Muscle layer of duodenum (tissue), 2 donors: ENCODE data around the gene SLC30A5.
"Not testable (repeated sequence)": the region's sequence is repeated elsewhere in the genome, so short reads cannot be mapped to it uniquely, and the experiment has no call there.

ENCODE experiments used
- H3K27ac ChIP-seq: one replicate; pipeline ENCODE4 v1.7.0; 2013; ENCODE audit warnings: mild to moderate bottlenecking, low read length
- H3K27me3 ChIP-seq: one replicate; pipeline ENCODE4 v1.7.0; 2013; ENCODE audit warnings: low read depth, mild to moderate bottlenecking, control low read depth, low read length
- H3K36me3 ChIP-seq, 2 donors: one replicate each; pipeline ENCODE4 v1.7.0; 2013; ENCODE audit warnings: low read length in 2 of 2, control low read depth in 1 of 2, mild to moderate bottlenecking in 1 of 2; ENCODE audit not compliant: insufficient read depth in 2 of 2, control insufficient read depth in 1 of 2
- H3K4me1 ChIP-seq, 2 donors: one replicate each; pipeline ENCODE4 v1.7.0; 2013; ENCODE audit warnings: low read length in 2 of 2, mild to moderate bottlenecking in 2 of 2, control low read depth in 1 of 2, moderate library complexity in 1 of 2; ENCODE audit not compliant: insufficient read depth in 2 of 2, control insufficient read depth in 1 of 2
- H3K4me3 ChIP-seq, 2 donors: one replicate each; pipeline ENCODE4 v1.7.0; 2013; ENCODE audit warnings: low read length in 2 of 2, low read depth in 1 of 2, mild to moderate bottlenecking in 1 of 2
- H3K9me3 ChIP-seq, 2 donors: one replicate each; pipeline ENCODE4 v1.7.0; 2013; ENCODE audit warnings: low read length in 2 of 2, control low read depth in 1 of 2, mild to moderate bottlenecking in 1 of 2; ENCODE audit not compliant: control insufficient read depth in 1 of 2
- donor health status: healthy.

SLC30A5 gene

DNA sequence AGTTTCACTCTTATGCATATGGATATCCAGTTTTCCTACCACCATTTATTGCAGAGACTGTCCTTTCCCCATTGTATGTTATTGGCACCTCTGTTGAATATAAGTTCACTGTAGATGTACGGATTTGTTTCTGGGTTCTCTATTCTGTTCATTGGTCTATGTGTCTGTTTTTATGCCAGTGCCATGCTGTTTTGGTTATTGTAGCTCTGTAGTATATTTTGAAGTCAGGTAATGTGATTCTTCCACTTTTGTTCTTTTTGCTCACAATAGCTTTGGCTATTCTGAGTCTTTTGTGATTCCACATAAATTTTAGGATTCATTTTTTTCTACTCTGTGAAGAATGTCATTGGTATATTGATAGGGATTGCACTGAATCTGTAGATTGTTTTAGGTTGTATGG lies 47.0 kb downstream of the SLC30A5 start:
- Histone ChIP-seq H3K4me1 (no peaks in the 10 kb centered on the region), H3K36me3 (no peaks in the 10 kb centered on the region), H3K9me3 (peaks cover 0 to 8% of the 10 kb centered on the region in 2 donors), H3K27ac (no peak overlapping the region), H3K27me3 (no peaks in the 10 kb centered on the region), H3K4me3 (no peak overlapping the region)

DNA sequence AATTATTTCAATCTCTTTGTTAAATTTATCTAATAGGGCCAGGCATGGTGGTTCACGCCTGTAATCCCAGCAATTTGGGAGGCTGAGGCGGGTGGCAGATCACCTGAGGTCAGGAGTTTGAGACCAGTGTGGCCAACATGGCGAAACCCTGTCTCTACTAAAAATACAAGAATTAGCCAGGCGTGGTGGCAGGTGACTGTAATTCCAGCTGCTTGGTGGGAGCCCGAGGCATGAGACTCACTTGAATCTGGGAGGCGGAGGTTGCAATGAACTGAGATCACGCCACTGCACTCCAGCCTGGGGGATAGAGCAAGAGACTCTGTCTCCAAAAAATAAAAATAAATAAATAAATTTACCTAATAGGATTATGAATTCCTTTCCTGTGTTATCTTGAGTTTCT lies 54.8 kb downstream of the SLC30A5 start:
- H3K4me3 ChIP-seq, H3K4me1 ChIP-seq, H3K27me3 ChIP-seq, H3K27ac ChIP-seq, H3K36me3 ChIP-seq, H3K9me3 ChIP-seq: not testable (repeated sequence)

DNA sequence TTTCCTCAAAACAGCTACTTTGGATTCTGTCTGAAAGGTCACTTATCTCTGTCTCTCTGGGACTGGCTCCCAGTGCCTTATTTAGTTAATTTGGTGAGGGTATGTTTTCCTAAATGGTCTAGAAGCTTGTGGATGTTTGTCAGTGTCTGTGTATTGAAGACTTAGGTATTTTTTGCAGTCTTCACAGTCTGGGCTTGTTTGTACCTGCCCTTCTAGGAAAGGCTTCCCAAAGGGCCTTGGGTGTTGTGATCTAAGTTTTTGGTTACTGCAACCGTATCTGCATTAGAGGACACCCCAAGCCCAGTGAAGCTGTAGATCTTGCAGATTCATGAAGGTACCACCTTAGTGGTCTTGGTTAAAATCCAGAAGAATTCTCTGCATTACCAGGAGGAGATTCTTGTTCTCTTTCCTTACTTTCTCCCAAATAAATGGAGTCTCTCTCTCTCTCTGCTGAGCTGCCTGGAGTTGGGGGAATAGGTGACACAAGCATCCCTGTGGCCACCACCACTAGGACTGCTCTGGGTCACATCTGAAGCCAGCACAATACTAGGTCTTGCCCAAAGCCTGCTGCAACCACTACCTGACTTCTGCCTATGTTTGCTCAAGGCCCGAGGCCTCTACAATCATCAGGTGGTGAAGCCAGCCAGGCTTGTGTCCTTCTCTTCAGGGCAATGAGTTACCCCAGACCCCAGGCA lies 55.3 kb downstream of the SLC30A5 start:
- H3K27me3 ChIP-seq: no peaks in the 10 kb centered on the region
- H3K27ac ChIP-seq: no peak overlapping the region
- H3K4me3 ChIP-seq: no peak overlapping the region
- no peaks in the 10 kb centered on the region for H3K36me3 ChIP-seq
- H3K4me1 ChIP-seq: no peaks in the 10 kb centered on the region
- no peaks in the 10 kb centered on the region for H3K9me3 ChIP-seq

DNA sequence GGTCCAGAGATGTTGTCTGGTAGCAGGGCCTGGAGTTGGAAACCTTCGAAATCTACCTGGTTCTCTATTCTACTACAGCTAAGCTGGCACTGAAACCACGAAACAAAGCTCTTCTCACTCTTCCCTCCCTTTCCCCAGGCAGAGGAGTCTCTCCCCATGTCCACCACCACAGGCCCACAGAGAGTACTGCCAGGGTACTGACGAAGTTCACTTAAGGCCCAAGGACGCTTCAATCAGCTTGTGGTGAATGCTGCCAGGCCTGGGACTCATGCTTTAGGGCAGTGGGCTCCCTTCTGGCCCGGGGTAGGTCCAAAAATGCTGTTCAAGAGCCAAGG lies 55.8 kb downstream of the SLC30A5 start:
- Histone ChIP-seq H3K4me3 (no peak overlapping the region), H3K27me3 (no peaks in the 10 kb centered on the region), H3K36me3 (no peaks in the 10 kb centered on the region), H3K4me1 (no peaks in the 10 kb centered on the region), H3K27ac (no peak overlapping the region), H3K9me3 (no peaks in the 10 kb centered on the region)

DNA sequence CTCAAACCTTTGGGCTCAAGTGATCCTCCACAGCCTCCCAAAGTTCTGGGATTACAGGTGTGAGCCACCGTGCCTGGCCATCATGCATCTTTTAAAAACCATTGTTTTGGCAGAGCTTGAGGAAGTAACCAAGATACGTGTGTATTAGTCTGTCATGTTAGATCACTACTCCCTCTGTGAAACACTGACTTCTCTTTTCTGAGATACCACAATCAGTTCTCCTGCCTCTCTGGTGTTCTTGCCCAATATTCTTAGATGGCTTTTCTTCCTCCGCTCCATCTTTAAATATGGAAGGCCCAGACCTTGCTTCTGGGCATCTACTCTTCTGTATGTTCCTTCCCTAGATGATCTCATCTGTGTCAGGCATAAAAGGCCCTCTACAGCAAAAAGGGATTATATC lies 58.9 kb downstream of the SLC30A5 start:
- no peaks in the 10 kb centered on the region for H3K36me3 ChIP-seq
- H3K27ac ChIP-seq: no peak overlapping the region
- H3K4me3 ChIP-seq: no peak overlapping the region
- no peaks in the 10 kb centered on the region for H3K27me3 ChIP-seq
- no peaks in the 10 kb centered on the region for H3K9me3 ChIP-seq
- H3K4me1 ChIP-seq: no peaks in the 10 kb centered on the region

DNA sequence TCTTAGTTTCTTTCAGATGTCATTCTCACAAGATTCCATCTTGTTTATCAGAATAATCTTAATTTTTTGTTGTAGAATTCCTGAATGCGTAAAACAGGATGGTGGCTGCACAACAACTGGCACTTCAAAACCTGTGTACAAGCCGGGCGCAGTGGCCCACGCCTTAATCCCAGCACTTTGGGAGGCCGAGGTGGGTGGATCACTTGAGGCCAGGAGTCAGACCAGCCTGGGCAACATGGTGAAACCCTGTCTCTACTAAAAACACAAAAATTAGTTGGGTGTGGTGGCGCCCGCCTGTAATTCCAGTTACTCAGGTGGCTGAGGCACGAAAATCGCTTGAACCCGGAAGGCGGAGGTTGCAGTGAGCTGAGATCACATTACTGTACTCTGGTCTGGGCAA lies 62.6 kb downstream of the SLC30A5 start:
- no peaks in the 10 kb centered on the region for H3K4me1 ChIP-seq
- no peak overlapping the region for H3K4me3 ChIP-seq
- H3K9me3 ChIP-seq: no peaks in the 10 kb centered on the region
- no peaks in the 10 kb centered on the region for H3K27me3 ChIP-seq
- no peaks in the 10 kb centered on the region for H3K36me3 ChIP-seq
- no peak overlapping the region for H3K27ac ChIP-seq

DNA sequence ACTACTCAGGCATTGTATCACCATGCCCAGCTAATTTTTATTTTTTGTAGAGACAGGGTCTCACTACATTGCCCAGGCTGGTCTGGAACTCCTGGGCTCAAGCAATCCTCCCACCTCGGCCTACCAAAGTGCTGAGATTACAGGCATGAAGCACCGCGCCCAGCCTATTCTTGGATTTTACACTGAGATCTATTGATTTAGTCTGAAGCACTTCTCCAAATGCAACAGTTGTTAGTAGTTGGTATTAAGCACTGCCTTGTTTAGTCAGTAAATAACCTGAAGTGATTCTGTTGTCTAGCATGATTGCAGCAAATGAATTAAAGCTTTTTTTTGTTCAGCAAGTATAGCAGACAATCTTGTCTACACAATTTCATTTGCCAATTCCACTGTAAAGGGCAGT lies 64.2 kb downstream of the SLC30A5 start:
- H3K9me3 ChIP-seq: no peaks in the 10 kb centered on the region
- H3K27me3 ChIP-seq: no peaks in the 10 kb centered on the region
- H3K27ac ChIP-seq: no peak overlapping the region
- H3K4me3 ChIP-seq: no peak overlapping the region
- H3K4me1 ChIP-seq: no peaks in the 10 kb centered on the region
- no peaks in the 10 kb centered on the region for H3K36me3 ChIP-seq

DNA sequence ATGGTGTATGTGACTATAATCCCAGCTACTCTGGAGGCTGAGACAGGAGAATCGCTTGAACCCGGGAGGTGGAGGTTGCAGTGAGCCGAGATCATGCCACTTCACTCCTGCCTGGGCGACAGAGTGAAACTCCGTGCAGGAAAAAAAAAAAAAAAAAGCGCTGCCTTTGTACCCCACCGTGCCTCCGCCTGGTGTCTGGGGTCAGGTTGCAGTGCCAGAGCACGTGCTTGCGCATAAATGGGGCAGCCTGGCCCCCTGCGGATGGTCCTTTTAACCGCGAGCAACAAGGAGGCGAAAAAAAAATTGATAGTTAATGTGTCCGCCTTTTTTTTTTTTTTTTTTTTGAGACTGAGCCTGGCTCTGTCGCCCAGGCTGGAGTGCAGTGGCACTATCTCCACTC lies 66.8 kb downstream of the SLC30A5 start:
- H3K4me3 ChIP-seq: no peak overlapping the region
- no peaks in the 10 kb centered on the region for H3K9me3 ChIP-seq
- H3K27me3 ChIP-seq: no peaks in the 10 kb centered on the region
- H3K36me3 ChIP-seq: no peaks in the 10 kb centered on the region
- H3K4me1 ChIP-seq: no peaks in the 10 kb centered on the region
- H3K27ac ChIP-seq: no peak overlapping the region

DNA sequence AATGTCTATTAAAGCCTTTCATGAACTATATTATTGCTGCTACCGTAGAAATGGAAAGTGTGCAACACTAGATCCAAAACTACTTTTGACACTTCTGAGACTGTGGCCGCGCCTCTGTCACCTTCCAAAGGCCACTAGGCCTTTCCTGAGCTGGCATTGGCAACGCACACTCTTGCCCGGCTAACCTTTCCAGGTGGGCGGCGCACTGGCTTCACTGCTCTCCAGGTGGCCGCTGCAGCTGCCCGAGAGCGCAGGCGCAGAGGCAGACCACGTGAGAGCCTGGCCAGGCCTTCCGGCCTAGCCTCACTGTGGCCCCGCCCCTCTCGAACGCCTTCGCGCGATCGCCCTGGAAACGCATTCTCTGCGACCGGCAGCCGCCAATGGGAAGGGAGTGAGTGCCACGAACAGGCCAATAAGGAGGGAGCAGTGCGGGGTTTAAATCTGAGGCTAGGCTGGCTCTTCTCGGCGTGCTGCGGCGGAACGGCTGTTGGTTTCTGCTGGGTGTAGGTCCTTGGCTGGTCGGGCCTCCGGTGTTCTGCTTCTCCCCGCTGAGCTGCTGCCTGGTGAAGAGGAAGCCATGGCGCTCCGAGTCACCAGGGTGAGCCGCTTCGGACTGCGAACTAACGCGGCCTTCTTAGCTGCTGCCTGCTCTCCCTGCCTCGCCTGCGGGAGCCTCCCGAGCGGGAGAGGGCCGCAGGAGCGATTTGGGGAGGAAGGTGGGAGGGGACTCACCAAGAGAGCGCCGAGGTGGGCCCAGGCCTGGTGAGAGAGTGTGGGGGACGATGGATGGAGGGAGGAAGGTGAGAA lies 73.1 kb downstream of the SLC30A5 start, which contains the start of gene CCNB1:
CCNB1 (plus strand) TSS at position 465 of the 807 bp plus-strand sequence; CDS start at position 578, 113 bp downstream.
- Histone ChIP-seq H3K27me3 (no peaks in the 10 kb centered on the region), H3K4me1 (peaks cover 5 to 11% of the 10 kb centered on the region in 2 donors), H3K9me3 (no peaks in the 10 kb centered on the region), H3K4me3 (peak within 1 kb of the TSS; percentile 85 to 100), H3K27ac (peak within 1 kb of the TSS; percentile 62), H3K36me3 (peaks cover 0 to 6% of the 10 kb centered on the region in 2 donors)

DNA sequence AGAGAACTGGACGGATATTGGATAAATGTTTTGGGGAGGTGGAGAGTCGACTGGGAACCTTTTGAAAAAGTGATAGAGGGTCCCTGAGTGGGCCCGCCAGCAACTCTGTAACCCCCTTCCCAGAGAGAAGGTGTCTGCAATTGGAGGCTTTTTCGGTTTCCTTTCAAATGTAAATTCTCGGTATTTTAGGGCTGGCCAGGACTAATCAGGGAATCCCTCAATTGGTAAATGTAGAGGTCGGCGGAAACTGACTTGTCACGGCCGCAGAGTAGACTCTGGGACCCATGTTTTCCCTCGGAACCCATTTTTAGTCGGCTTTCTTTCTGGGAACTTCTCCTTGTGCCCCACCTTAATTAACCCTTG lies 73.7 kb downstream of the SLC30A5 start:
- no peaks in the 10 kb centered on the region for H3K9me3 ChIP-seq
- H3K4me3 ChIP-seq: peak overlapping the region; percentile 85 to 100
- no peaks in the 10 kb centered on the region for H3K27me3 ChIP-seq
- peaks cover 0 to 7% of the 10 kb centered on the region in 2 donors for H3K36me3 ChIP-seq
- peaks cover 5 to 11% of the 10 kb centered on the region in 2 donors for H3K4me1 ChIP-seq
- H3K27ac ChIP-seq: peak overlapping the region; percentile 51

DNA sequence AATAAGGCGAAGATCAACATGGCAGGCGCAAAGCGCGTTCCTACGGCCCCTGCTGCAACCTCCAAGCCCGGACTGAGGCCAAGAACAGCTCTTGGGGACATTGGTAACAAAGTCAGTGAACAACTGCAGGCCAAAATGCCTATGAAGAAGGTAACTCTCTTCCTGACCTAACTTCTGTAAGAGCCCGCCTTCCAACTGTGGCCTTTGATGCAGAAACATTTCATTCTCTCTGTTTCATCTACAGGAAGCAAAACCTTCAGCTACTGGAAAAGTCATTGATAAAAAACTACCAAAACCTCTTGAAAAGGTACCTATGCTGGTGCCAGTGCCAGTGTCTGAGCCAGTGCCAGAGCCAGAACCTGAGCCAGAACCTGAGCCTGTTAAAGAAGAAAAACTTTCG lies 74.1 kb downstream of the SLC30A5 start:
- H3K27ac ChIP-seq: no peak overlapping the region
- H3K36me3 ChIP-seq: peaks cover 0 to 7% of the 10 kb centered on the region in 2 donors
- no peaks in the 10 kb centered on the region for H3K9me3 ChIP-seq

More for the DNA sequence above, 74.1 kb downstream of the SLC30A5 start:
- peaks cover 5 to 11% of the 10 kb centered on the region in 2 donors for H3K4me1 ChIP-seq
- H3K4me3 ChIP-seq: peak overlapping the region; percentile 85 to 100
- H3K27me3 ChIP-seq: no peaks in the 10 kb centered on the region
